Measurements from ENCODE around the gene ZMIZ1.
A peak's percentile ranks its signal among the peaks of the same experiment; 100 is the strongest.

The ZMIZ1 gene

GRCh38 chr10:79116801-79117723, 48.3 kb downstream of the ZMIZ1 start:
- DNase-seq (ENCODE audit: low spot score): no peak

- DNase-seq (ENCODE audit: low spot score): no peak
Observed at GRCh38 chr10:79118286-79119202, 49.8 kb downstream of the ZMIZ1 start.

- no peak for DNase-seq (ENCODE audit: low spot score)
Observed at GRCh38 chr10:79119306-79119705, 50.5 kb downstream of the ZMIZ1 start.

GRCh38 chr10:79123547-79123963, 54.8 kb downstream of the ZMIZ1 start:
- no peak for DNase-seq (ENCODE audit: low spot score)

- DNase-seq (ENCODE audit: low spot score): no peak
Observed at GRCh38 chr10:79124066-79124465, 55.3 kb downstream of the ZMIZ1 start.

- DNase-seq (ENCODE audit: low spot score): no peak
Observed at GRCh38 chr10:79125092-79125491, 56.3 kb downstream of the ZMIZ1 start.

- DNase-seq (ENCODE audit: low spot score): no peak
Observed at GRCh38 chr10:79126351-79127080, 57.8 kb downstream of the ZMIZ1 start.

GRCh38 chr10:79127151-79127961, 58.6 kb downstream of the ZMIZ1 start:
- DNase-seq (ENCODE audit: low spot score): peak; percentile 96

- no peak for DNase-seq (ENCODE audit: low spot score)
Observed at GRCh38 chr10:79128241-79128922, 59.6 kb downstream of the ZMIZ1 start.

GRCh38 chr10:79128923-79129305, 60.1 kb downstream of the ZMIZ1 start:
- DNase-seq (ENCODE audit: low spot score): no peak

GRCh38 chr10:79129361-79129997, 60.7 kb downstream of the ZMIZ1 start:
- DNase-seq (ENCODE audit: low spot score): no peak

GRCh38 chr10:79130255-79130654, 61.5 kb downstream of the ZMIZ1 start:
- no peak for DNase-seq (ENCODE audit: low spot score)

- no peak for DNase-seq (ENCODE audit: low spot score)
Observed at GRCh38 chr10:79130846-79131245, 62.1 kb downstream of the ZMIZ1 start.

GRCh38 chr10:79131836-79132631, 63.3 kb downstream of the ZMIZ1 start:
- DNase-seq (ENCODE audit: low spot score): no peak

GRCh38 chr10:79132681-79133381, 64.1 kb downstream of the ZMIZ1 start:
- DNase-seq (ENCODE audit: low spot score): no peak

GRCh38 chr10:79133416-79133815, 64.7 kb downstream of the ZMIZ1 start:
- no peak for DNase-seq (ENCODE audit: low spot score)

GRCh38 chr10:79135790-79136189, 67.0 kb downstream of the ZMIZ1 start:
- no peak for DNase-seq (ENCODE audit: low spot score)

- DNase-seq (ENCODE audit: low spot score): no peak
Observed at GRCh38 chr10:79136236-79137005, 67.7 kb downstream of the ZMIZ1 start.
